Muscle layer of colon (tissue), 2 donors: ENCODE data around the gene LLCFC1.

Experiments used
- H3K27ac ChIP-seq: one replicate; pipeline ENCODE4 v1.7.0; 2013; ENCODE audit warnings: low read depth, mild to moderate bottlenecking, low read length, moderate library complexity
- H3K27me3 ChIP-seq, 2 donors: one replicate each; pipeline ENCODE4 v1.7.0; 2013; ENCODE audit warnings: low read length in 2 of 2, mild to moderate bottlenecking in 2 of 2; ENCODE audit not compliant: insufficient read depth in 2 of 2, control insufficient read depth in 1 of 2
- H3K36me3 ChIP-seq: one replicate; pipeline ENCODE4 v1.7.0; 2013; ENCODE audit warnings: mild to moderate bottlenecking, low read length; ENCODE audit not compliant: insufficient read depth
- H3K4me1 ChIP-seq: one replicate; pipeline ENCODE4 v1.7.0; 2013; ENCODE audit warnings: mild to moderate bottlenecking, low read length; ENCODE audit not compliant: insufficient read depth
- H3K4me3 ChIP-seq, 2 donors: one replicate each; pipeline ENCODE4 v1.7.0; 2013; ENCODE audit warnings: low read length in 2 of 2, low read depth in 1 of 2, mild to moderate bottlenecking in 1 of 2, moderate library complexity in 1 of 2
- H3K9ac ChIP-seq: one replicate; pipeline ENCODE4 v1.7.0; 2013; ENCODE audit warnings: low read length
- H3K9me3 ChIP-seq: one replicate; pipeline ENCODE4 v1.7.0; 2013; ENCODE audit warnings: mild to moderate bottlenecking, low read length
- donor health status: abdominal sarcoma.
- donor health status: Adenocarcinoma of cecum.

LLCFC1 gene

GRCh38 chr7:142939226-142939910 is at the start of gene LLCFC1:
Gene LLCFC1 (plus strand): TSS chr7:142939484. CDS start chr7:142939622, 138 bp downstream.
- Histone ChIP-seq H3K9ac (no peak within 1 kb of the TSS), H3K27ac (no peak within 1 kb of the TSS), H3K9me3 (no peaks in the 10 kb centered on the region), H3K4me3 (no peak within 1 kb of the TSS), H3K4me1 (no peaks in the 10 kb centered on the region), H3K36me3 (no peaks in the 10 kb centered on the region), H3K27me3 (no peaks in the 10 kb centered on the region)

- H3K27me3 ChIP-seq, result no peaks in the 10 kb centered on the region
These were observed 49.5 kb upstream of the LLCFC1 start for GRCh38 chr7:142889816-142890215.

GRCh38 chr7:142890874-142891485 is 48.3 kb upstream of the LLCFC1 start:
- Histone ChIP-seq H3K27me3 (no peaks in the 10 kb centered on the region), H3K4me1 (no peaks in the 10 kb centered on the region), H3K9me3 (no peaks in the 10 kb centered on the region), H3K9ac (no peak overlapping the region), H3K4me3 (no peak overlapping the region), H3K36me3 (no peaks in the 10 kb centered on the region), H3K27ac (no peak overlapping the region)

More at GRCh38 chr7:142889816-142890215, 49.5 kb upstream of the LLCFC1 start:
- Histone ChIP-seq H3K4me1 (no peaks in the 10 kb centered on the region), H3K9ac (no peak overlapping the region), H3K36me3 (no peaks in the 10 kb centered on the region), H3K4me3 (no peak overlapping the region), H3K27ac (no peak overlapping the region), H3K9me3 (no peaks in the 10 kb centered on the region)

GRCh38 chr7:142891490-142892082 is 47.7 kb upstream of the LLCFC1 start:
- H3K27ac ChIP-seq, result no peak overlapping the region
- no peak overlapping the region for H3K4me3 ChIP-seq
- no peaks in the 10 kb centered on the region for H3K9me3 ChIP-seq
- H3K4me1 ChIP-seq, result no peaks in the 10 kb centered on the region
- no peaks in the 10 kb centered on the region for H3K27me3 ChIP-seq
- no peak overlapping the region for H3K9ac ChIP-seq
- H3K36me3 ChIP-seq, result no peaks in the 10 kb centered on the region

GRCh38 chr7:142892951-142893350 is 46.3 kb upstream of the LLCFC1 start:
- Histone ChIP-seq H3K9me3 (no peaks in the 10 kb centered on the region), H3K27me3 (no peaks in the 10 kb centered on the region), H3K36me3 (no peaks in the 10 kb centered on the region), H3K4me1 (no peaks in the 10 kb centered on the region), H3K4me3 (no peak overlapping the region), H3K9ac (no peak overlapping the region), H3K27ac (no peak overlapping the region)

GRCh38 chr7:142894112-142894984 is 44.9 kb upstream of the LLCFC1 start:
- H3K4me3 ChIP-seq, result no peak overlapping the region
- H3K9me3 ChIP-seq, result no peaks in the 10 kb centered on the region
- no peak overlapping the region for H3K9ac ChIP-seq
- no peaks in the 10 kb centered on the region for H3K4me1 ChIP-seq
- H3K27ac ChIP-seq, result no peak overlapping the region
- H3K27me3 ChIP-seq, result no peaks in the 10 kb centered on the region
- no peaks in the 10 kb centered on the region for H3K36me3 ChIP-seq

GRCh38 chr7:142894985-142895593 is 44.2 kb upstream of the LLCFC1 start:
- Histone ChIP-seq H3K9me3 (no peaks in the 10 kb centered on the region), H3K4me1 (no peaks in the 10 kb centered on the region), H3K4me3 (no peak overlapping the region), H3K27ac (no peak overlapping the region), H3K36me3 (no peaks in the 10 kb centered on the region), H3K27me3 (no peaks in the 10 kb centered on the region), H3K9ac (no peak overlapping the region)

- Histone ChIP-seq H3K9ac (no peak overlapping the region), H3K4me1 (no peaks in the 10 kb centered on the region), H3K4me3 (no peak overlapping the region), H3K9me3 (no peaks in the 10 kb centered on the region), H3K27me3 (no peaks in the 10 kb centered on the region), H3K27ac (no peak overlapping the region), H3K36me3 (no peaks in the 10 kb centered on the region)
These were observed 43.1 kb upstream of the LLCFC1 start for GRCh38 chr7:142896151-142896550.

GRCh38 chr7:142896741-142897379 is 42.4 kb upstream of the LLCFC1 start:
- Histone ChIP-seq H3K9ac (no peak overlapping the region), H3K4me1 (no peaks in the 10 kb centered on the region), H3K9me3 (no peaks in the 10 kb centered on the region), H3K27me3 (no peaks in the 10 kb centered on the region), H3K36me3 (no peaks in the 10 kb centered on the region), H3K4me3 (no peak overlapping the region), H3K27ac (no peak overlapping the region)

GRCh38 chr7:142897691-142898090 is 41.6 kb upstream of the LLCFC1 start:
- Histone ChIP-seq H3K27ac (no peak overlapping the region), H3K9me3 (no peaks in the 10 kb centered on the region), H3K27me3 (no peaks in the 10 kb centered on the region), H3K4me3 (no peak overlapping the region), H3K4me1 (no peaks in the 10 kb centered on the region), H3K9ac (no peak overlapping the region), H3K36me3 (no peaks in the 10 kb centered on the region)
